Stimulated activated effector memory CD8-positive, alpha-beta T cell treated with anti-CD3 and anti-CD28 coated beads, Interleukin-12 subunit alpha, Interleukin-12 subunit beta, amount 100 ng/mL, for 72 hours (primary cell): ENCODE data around the gene KCNG2.
A peak's percentile ranks its signal among the peaks of the same experiment; 100 is the strongest.

ENCODE experiments used
- ATAC-seq: fragments of 150-1000 bp; cut with Tn5 transposase; 2 replicates; pipeline ENCODE4 v1.10.0; 2021
- DNase-seq, 2 donors: peaks; one replicate each; pipeline ENCODE4 v3.0.0; 2021 to 2022; ENCODE audit warnings: low spot score in 2 of 2
- H3K27ac Mint-ChIP-seq: one replicate; pipeline ENCODE4 v1.8.0; 2022; ENCODE audit warnings: mild to moderate bottlenecking, mixed read lengths
- H3K36me3 Mint-ChIP-seq: one replicate; pipeline ENCODE4 v1.8.0; 2022; ENCODE audit warnings: mild to moderate bottlenecking, mixed read lengths
- H3K4me1 Mint-ChIP-seq: one replicate; pipeline ENCODE4 v1.8.0; 2022; ENCODE audit warnings: mixed read lengths
- H3K4me3 Mint-ChIP-seq: one replicate; pipeline ENCODE4 v1.8.0; 2022; ENCODE audit warnings: mild to moderate bottlenecking, mixed read lengths
- H3K9me3 Mint-ChIP-seq: one replicate; pipeline ENCODE4 v1.8.0; 2022; ENCODE audit warnings: mixed read lengths

The KCNG2 gene

GRCh38 chr18:79798346-79798998, 734 bp downstream of the KCNG2 start:
- DNase-seq (no peak), ATAC-seq (no peak)
- Mint-ChIP-seq H3K27ac (no peak overlapping the region), H3K9me3 (no peaks in the 10 kb centered on the region), H3K4me3 (no peak overlapping the region), H3K36me3 (no peaks in the 10 kb centered on the region), H3K4me1 (peaks cover 17% of the 10 kb centered on the region)

DNA sequence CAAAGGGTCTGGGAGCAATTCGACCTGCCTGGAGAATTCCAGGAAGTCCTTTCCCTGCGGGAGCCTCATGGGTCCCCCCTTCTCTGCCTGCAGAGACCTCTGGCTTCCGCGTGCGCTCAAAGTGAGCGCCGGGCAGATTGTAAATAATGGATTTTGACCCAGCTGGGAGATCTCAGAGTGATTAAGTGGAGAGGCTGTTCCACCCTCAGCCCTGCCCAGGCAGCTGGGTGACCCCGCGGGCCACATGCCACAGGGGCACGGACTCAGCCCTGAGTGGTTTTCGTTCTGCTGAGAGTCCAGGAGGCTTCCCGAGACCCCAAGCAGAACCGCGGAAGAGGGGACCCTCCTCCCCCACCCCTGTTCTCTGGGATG, 1.2 kb downstream of the KCNG2 start:
- no peak overlapping the region for H3K4me3 Mint-ChIP-seq
- peaks cover 17% of the 10 kb centered on the region for H3K4me1 Mint-ChIP-seq
- H3K27ac Mint-ChIP-seq: no peak overlapping the region
- H3K9me3 Mint-ChIP-seq: no peaks in the 10 kb centered on the region
- DNase-seq (no peak), ATAC-seq (no peak)
- no peaks in the 10 kb centered on the region for H3K36me3 Mint-ChIP-seq

GRCh38 chr18:79799619-79800370, 2.1 kb downstream of the KCNG2 start:
- no peak overlapping the region for H3K4me3 Mint-ChIP-seq
- H3K27ac Mint-ChIP-seq: no peak overlapping the region
- ATAC-seq (no peak), DNase-seq (no peak)
- H3K36me3 Mint-ChIP-seq: no peaks in the 10 kb centered on the region
- H3K9me3 Mint-ChIP-seq: no peaks in the 10 kb centered on the region
- peaks cover 17% of the 10 kb centered on the region for H3K4me1 Mint-ChIP-seq

- ATAC-seq: no peak
- Mint-ChIP-seq H3K4me3 (no peak overlapping the region), H3K27ac (no peak overlapping the region), H3K4me1 (peaks cover 19% of the 10 kb centered on the region), H3K36me3 (no peaks in the 10 kb centered on the region), H3K9me3 (no peaks in the 10 kb centered on the region)
- DNase-seq: no peak
These were observed 2.8 kb downstream of the KCNG2 start for GRCh38 chr18:79800371-79801180.

- DNase-seq (no peak), ATAC-seq (no peak)
- no peaks in the 10 kb centered on the region for H3K9me3 Mint-ChIP-seq
- H3K27ac Mint-ChIP-seq: no peak overlapping the region
- peaks cover 21% of the 10 kb centered on the region for H3K4me1 Mint-ChIP-seq
- no peaks in the 10 kb centered on the region for H3K36me3 Mint-ChIP-seq
- no peak overlapping the region for H3K4me3 Mint-ChIP-seq
These were observed 3.5 kb downstream of the KCNG2 start for GRCh38 chr18:79801217-79801616.

GRCh38 chr18:79801641-79802040, 3.9 kb downstream of the KCNG2 start:
- H3K27ac Mint-ChIP-seq: no peak overlapping the region
- no peaks in the 10 kb centered on the region for H3K36me3 Mint-ChIP-seq
- DNase-seq: no peak
- no peak overlapping the region for H3K4me3 Mint-ChIP-seq
- peaks cover 21% of the 10 kb centered on the region for H3K4me1 Mint-ChIP-seq
- ATAC-seq: no peak
- H3K9me3 Mint-ChIP-seq: no peaks in the 10 kb centered on the region

DNA sequence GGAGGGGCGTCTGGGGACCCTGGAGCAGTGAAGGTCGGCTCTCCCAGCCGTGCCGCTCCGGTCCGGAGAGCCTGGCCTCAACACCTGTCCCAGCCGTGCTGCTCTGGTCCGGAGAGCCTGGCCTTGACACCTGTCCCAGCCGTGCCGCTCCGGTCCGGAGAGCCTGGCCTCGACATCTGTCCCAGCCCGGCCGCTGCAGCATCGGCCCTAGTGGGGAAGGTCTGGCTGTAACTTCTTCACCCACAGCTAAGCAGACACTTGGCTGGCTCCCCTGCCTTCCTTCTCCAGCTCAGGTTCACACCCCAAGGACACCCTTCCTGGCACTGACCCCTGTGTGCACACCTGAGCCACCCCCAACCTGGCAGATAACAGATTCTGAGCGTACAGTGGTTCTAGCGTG, 4.6 kb downstream of the KCNG2 start:
- Mint-ChIP-seq H3K27ac (no peak overlapping the region), H3K4me3 (no peak overlapping the region), H3K9me3 (no peaks in the 10 kb centered on the region), H3K4me1 (peaks cover 17% of the 10 kb centered on the region), H3K36me3 (no peaks in the 10 kb centered on the region)
- no peak for DNase-seq
- ATAC-seq: no peak

DNA sequence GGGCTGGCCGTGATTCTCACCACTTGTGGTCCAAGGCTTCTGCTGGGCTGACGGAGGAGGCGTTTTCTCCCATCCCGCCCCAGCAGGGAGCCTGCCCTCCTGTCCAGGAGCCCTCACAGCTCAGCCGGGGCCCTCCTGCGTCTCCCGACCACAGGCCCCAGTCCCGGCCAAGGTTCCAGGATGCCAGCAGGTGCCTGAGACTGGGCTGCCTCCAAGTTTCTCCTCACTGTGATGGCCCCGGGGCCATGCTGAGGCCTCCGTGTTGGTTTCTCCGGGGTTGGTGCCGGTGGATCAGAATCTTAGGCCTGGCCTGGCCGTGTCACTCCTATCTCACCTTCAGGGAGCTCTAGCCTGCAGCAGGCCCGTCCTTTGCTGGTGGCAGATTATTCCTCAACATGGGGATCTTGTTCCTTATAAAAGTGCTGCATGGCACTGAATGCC, 5.9 kb downstream of the KCNG2 start:
- H3K9me3 Mint-ChIP-seq: no peaks in the 10 kb centered on the region
- DNase-seq (no peak), ATAC-seq (no peak)
- no peaks in the 10 kb centered on the region for H3K36me3 Mint-ChIP-seq
- no peak overlapping the region for H3K27ac Mint-ChIP-seq
- peaks cover 14% of the 10 kb centered on the region for H3K4me1 Mint-ChIP-seq
- H3K4me3 Mint-ChIP-seq: no peak overlapping the region

- DNase-seq (no peak), ATAC-seq (no peak)
- Mint-ChIP-seq H3K9me3 (no peaks in the 10 kb centered on the region), H3K4me3 (no peak overlapping the region), H3K4me1 (peaks cover 12% of the 10 kb centered on the region), H3K36me3 (no peaks in the 10 kb centered on the region), H3K27ac (no peak overlapping the region)
These were observed 6.5 kb downstream of the KCNG2 start for GRCh38 chr18:79804130-79804787.

GRCh38 chr18:79805211-79805887, 7.6 kb downstream of the KCNG2 start:
- H3K4me1 Mint-ChIP-seq: peaks cover 4% of the 10 kb centered on the region
- H3K4me3 Mint-ChIP-seq: no peak overlapping the region
- no peak overlapping the region for H3K27ac Mint-ChIP-seq
- peak; percentile 54 for ATAC-seq
- H3K36me3 Mint-ChIP-seq: no peaks in the 10 kb centered on the region
- no peaks in the 10 kb centered on the region for H3K9me3 Mint-ChIP-seq
- no peak for DNase-seq

DNA sequence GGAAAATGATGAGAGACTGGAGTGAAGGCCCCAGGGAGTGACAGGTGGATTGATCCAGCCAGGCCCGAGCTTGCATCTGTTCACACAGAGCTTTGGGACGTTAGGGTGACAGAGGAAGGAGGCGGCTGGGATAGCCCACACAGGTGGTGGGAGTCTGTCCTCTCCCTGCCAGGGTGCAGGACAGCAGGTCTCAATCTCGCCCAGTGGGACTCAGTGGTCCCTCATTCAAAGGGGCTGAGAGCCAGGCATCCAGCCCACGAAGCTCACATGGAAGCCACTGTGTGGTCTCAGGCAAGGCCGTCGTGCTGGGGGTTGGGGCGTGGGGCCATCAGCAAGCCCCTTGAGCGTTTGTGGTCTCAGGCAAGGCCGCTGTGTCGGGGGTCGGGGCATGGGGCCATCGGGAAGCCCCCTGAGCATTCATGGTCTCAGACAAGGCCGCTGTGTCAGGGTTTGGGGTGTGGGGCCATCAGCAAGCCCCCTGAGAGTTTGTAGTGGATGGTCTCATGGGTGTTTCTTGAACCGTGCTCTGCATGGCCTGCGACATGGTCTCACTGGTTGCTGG, 8.3 kb downstream of the KCNG2 start:
- DNase-seq: no peak
- Mint-ChIP-seq H3K4me3 (no peak overlapping the region), H3K4me1 (peaks cover 4% of the 10 kb centered on the region), H3K36me3 (no peaks in the 10 kb centered on the region), H3K27ac (no peak overlapping the region), H3K9me3 (no peaks in the 10 kb centered on the region)
- ATAC-seq: no peak

GRCh38 chr18:79806976-79807841, 9.5 kb downstream of the KCNG2 start:
- ATAC-seq (no peak), DNase-seq (no peak)
- Mint-ChIP-seq H3K4me3 (no peak overlapping the region), H3K36me3 (no peaks in the 10 kb centered on the region), H3K27ac (no peak overlapping the region), H3K9me3 (no peaks in the 10 kb centered on the region), H3K4me1 (peaks cover 4% of the 10 kb centered on the region)

DNA sequence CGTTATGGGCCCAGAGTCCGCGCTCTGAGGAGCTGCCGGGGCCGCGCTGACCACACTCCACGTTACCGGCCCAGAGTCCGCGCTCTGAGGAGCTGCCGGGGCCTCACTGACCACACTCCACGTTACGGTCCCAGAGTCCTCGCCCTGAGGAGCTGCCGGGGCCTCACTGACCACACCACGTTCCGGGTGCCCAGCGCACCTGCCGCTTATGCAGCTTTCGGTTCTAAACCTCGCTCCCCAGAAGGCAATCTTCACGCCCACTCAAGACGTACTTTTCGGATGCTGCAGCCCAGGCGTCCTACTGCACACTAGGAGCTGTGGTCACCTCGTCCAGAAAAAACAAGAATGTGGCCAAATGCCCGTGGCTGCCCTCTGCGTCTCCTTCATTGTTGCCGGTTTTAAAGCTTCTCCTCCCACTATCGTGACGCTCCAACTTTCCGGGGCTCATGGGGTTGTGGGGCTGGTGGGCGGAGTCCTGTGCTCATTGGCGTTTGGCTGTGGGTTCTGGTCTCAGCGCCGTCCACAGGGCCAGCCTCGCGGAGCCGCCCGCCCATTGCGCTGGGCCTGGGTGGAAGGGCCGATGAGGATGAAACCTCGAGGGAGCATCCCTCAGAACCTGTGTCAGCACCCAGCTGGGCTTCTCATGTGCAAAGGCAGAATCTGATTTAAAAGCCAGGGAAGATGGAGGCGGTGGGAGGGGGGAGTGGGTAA, 11.9 kb downstream of the KCNG2 start:
- Mint-ChIP-seq H3K4me3 (no peak overlapping the region), H3K9me3 (no peaks in the 10 kb centered on the region), H3K4me1 (peaks cover 4% of the 10 kb centered on the region), H3K36me3 (no peaks in the 10 kb centered on the region), H3K27ac (no peak overlapping the region)
- ATAC-seq (no peak), DNase-seq (no peak)
